GM11168 (cell line): ENCODE results near the gene ARHGAP10.

Experiments used
- in situ Hi-C: fragments of 300-500 bp; cut with MboI; formaldehyde crosslinking; loops from one replicate; pipeline ENCODE4 v1.12.0; 2022; ENCODE audit warnings: low sequenced_read_pairs; ENCODE audit not compliant: unreplicated experiment

The ARHGAP10 gene, protein sequence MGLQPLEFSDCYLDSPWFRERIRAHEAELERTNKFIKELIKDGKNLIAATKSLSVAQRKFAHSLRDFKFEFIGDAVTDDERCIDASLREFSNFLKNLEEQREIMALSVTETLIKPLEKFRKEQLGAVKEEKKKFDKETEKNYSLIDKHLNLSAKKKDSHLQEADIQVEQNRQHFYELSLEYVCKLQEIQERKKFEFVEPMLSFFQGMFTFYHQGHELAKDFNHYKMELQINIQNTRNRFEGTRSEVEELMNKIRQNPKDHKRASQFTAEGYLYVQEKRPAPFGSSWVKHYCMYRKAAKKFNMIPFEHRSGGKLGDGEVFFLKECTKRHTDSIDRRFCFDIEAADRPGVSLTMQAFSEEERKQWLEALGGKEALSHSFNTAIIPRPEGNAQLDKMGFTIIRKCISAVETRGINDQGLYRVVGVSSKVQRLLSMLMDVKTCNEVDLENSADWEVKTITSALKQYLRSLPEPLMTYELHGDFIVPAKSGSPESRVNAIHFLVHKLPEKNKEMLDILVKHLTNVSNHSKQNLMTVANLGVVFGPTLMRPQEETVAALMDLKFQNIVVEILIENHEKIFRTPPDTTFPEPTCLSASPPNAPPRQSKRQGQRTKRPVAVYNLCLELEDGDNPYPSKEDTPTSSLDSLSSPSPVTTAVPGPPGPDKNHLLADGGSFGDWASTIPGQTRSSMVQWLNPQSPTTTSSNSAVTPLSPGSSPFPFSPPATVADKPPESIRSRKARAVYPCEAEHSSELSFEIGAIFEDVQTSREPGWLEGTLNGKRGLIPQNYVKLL

DNA sequence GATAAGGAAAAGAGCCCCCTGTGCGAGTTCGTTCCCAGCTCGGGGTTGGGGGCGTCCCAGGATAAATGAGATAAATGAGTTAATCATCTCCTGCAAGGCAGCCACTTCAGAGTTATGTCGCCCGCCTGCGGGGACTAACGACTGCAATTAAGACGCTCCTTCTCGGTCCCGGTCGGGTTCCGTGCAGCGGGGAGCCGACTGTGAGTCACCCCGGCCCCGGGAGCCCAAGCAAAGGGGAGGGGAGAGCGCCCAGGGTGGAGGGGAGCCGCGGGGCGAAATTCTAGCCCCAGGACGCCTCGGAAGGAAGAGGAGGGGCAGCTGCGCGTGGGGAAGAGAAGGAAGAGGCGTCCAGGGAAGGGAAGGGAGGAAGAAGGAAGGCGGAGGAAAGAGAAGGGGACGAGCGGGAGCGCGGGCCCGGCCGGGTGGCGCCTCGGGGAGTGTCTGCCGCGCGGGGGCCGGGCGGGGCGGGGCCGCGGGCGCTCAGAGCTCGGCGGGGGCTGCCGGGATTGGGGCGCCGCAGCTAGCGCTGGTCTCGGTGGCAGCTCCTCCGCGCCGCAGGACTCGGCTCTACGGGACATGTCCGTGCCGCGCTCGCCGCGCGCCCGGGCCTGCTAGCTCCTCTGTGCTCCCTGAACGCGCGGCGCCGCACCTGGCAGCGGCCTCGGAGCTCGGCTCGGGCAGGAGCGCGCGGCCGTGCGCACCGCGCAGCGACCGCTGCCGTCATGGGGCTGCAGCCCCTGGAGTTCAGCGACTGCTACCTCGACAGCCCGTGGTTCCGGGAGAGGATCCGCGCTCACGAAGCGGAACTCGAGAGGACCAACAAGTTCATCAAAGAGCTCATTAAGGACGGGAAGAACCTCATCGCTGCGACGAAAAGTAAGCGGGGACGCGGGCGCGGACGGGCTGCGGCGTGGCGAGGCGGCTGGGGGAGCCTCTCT is at the start of gene ARHGAP10:
TSS of gene ARHGAP10 (plus strand) at position 509 of the 938 bp plus-strand sequence. CDS start at position 723, 214 bp downstream.
- in situ Hi-C loops = no loop called here

DNA sequence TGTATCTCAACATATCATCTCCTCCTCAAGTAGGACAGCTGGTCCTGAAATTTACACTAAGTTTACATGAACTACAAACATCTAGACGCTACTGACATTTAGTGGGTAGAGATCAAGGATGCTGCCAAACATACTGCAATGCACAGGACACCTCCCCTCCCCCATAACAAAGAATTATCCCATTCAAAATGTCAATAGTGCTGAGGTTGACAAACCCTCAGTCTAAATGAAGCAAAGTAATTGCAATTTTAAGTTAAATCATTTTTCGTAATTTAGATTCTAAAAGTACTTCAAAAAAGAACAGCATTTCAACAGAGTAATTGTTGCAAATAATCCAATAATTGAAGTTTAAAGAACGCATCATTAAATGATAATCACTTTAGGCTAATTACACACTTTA is 49.1 kb upstream of the ARHGAP10 start:
- in situ Hi-C loops = no loop called here

DNA sequence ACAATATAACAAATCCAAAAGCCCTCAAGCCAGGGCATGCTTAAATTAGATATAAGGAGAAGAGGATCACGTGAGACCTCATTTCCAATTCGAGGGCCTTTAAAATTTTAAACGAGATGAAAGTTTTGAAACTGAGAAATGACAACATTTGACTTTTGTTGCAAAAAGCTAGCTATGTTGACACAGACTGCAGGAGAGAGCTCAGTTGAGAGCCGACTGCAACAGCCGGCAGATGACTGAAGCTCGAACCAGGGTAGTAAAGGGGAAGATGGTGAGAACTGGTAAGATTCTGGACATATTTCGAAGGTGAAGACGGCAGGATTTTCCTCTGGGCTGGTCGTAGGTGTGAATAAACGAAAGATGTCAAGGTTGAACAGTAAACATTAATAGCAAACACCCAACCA is 48.7 kb upstream of the ARHGAP10 start:
- in situ Hi-C loops = no loop called here

DNA sequence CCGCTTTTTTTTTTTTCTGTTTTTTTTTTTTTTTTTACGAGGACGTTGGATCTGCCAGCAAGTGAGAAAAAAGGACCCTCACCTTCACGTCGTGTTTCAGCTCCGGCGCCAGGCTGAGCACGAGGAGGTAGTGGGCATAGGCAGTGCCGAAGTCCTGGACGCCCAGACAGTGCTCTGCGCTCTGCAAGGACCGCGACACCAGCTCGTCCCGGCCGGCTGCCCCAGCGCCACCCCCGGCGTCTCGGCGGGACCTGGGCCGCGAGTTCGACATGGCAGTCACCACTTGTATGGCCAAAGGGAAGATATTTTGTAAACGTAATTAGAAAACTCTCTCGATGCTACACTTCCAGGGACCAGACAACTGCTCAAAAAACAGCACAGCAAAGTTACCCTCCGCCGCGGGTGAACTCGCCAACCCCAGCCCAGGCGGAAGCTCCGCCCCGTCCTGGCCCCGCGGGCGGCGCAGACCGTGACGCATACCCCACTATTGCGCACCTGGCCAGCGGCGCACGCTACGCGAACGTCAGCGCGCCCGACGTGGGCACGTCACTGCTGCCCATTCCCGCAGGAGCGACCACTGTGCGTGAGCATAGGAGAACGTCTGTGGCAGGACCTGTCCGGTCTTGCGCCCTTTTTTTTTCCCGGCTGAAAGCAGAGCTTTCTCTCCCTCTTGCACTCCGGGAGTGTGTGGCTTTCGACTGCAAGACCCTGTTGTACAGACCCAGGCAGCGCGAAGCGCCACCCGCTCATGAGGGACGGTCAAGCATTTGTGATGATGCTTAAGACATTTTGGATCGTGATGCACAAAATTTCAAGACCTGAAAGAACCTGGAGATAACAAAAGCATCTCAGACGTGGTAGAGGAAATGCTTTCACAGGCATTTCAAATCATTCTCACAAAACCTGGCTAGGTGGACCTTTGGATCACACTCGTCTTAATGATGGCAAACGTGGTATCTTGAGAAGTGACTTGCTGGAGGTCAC is 47.9 kb upstream of the ARHGAP10 start, which contains the start of gene PRMT9:
TSS of gene PRMT9 (minus strand) at position 447 of the 984 bp plus-strand sequence. CDS start at position 271, 176 bp downstream.
- in situ Hi-C loops = no loop called here

DNA sequence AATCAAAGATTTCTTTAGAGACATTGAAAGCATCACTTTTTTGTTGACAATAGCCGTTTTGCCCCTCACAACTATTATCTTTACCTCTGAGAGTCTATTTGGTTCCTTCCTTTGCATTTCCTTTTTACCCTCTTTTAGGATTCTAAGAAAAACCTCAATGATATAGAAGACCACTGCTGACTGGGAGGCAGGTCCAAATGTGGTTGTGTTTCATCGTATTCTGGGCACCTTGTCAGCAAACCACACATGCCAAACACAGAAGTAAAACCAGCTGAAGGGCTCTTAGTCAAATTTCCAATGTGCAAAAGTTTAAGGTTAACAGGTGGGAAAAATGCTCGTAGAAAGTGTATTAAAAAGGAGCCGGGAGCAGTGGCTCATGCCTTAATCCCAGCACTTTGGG is 42.8 kb upstream of the ARHGAP10 start:
- in situ Hi-C loops = no loop called here

DNA sequence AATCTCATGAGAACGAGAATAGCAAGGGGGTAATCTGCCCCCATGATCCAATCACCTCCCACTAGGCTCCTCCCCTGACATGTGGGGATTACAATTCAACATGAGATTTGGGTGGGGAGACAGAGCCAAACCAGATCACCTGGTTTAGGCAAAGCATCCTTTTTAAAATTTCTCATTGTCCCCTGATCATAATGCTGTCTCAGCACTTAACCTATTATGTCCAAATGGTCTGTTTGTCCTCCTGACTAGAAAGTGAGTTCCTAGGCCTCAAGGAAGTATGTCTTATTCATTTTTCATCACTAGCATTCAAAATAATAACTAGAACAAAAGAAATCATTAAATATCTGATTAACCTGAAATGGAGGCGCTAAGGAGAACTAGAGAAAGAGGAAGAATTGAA is 40.1 kb upstream of the ARHGAP10 start:
- in situ Hi-C loops = no loop called here

DNA sequence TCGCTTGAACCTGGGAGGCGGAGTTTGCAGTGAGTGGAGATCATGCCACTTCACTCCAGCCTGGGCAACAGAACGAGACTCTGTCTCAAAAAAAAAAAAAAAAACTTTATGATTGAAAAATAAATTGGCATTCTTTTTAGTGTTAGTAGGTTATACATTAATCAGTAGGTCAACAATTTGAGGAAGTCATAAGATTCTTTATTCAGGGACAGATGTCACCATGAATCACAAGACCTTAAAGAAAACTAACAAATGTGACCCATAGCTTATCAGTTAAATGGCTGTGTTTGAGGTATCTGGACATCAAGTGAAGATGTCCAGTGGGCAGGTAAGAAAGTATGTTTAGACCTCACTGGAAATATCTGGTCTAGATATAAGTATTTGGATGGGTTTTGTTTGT is 38.7 kb upstream of the ARHGAP10 start:
- in situ Hi-C loops = no loop called here

DNA sequence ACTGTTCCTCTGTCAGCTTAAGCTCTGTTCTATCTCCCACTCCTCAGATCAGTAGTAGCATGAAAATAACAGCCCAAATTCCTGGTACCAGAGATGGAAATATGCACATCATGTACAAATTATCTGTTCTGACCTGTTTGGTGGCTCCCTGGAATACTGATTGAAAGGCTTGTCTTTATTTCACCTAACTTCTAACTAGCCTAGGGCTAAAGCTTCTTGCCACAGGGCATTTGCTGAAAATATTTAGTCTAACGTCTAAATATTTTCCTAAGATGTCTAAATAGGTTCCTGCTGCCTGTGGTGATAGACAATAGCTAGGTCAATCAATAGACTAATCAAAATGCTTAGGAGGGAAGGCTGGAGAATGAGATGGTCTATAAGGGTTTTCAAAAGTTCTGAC is 35.0 kb upstream of the ARHGAP10 start:
- in situ Hi-C loops = no loop called here

DNA sequence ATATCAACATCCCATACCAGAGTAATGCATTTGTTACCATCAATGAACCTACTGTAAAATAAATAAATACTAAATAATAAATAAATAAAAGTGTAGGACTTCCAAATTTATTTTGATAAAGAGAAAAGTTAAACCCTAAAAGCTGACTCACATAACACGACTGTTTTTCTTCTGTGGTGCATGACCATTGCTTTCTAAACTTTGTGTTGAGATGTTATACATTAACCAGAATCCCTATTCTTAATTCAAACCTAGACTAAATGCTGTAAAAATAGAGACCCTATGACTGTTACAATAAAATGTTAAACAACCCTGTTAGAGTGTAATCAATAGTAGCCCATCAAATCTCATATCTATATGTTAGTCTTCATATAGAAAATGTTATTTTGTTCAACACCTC is 27.0 kb upstream of the ARHGAP10 start:
- in situ Hi-C loops = no loop called here

DNA sequence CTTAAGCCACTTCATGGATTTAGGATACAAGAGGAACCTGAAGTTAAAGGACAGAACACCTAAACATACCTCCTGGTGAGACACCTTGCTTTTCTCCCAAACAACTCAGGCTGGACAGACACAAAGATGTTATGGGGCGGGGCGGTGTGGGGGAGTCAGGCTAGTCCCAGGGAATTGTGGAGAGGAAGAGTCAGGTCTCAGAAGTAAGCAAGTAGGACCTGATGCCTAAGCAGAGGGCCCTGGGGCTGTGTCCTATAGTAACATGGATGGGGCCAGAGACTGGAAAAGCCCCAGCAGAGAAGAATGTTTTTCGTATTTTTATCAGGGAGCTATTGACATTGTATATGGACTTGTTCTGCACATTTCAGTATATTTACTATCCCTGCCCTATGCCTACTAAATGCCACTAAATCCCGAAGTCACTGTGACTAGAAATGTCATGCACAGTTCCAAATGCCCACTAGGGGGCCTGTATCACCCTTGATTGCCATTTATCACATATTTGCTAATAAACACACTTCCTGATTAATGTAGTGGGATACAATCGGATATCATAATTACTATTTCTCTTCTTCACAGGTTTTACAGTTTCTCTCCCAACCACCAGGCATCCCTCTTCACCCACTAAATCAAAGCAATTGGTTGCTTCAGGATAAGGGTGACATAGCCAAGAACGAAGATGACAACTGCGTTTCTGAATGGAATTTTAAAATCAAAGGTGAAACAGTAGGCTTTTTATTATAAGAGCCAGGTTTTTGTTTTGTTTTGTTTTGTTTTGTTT is 23.8 kb upstream of the ARHGAP10 start:
- in situ Hi-C loops = no loop called here

DNA sequence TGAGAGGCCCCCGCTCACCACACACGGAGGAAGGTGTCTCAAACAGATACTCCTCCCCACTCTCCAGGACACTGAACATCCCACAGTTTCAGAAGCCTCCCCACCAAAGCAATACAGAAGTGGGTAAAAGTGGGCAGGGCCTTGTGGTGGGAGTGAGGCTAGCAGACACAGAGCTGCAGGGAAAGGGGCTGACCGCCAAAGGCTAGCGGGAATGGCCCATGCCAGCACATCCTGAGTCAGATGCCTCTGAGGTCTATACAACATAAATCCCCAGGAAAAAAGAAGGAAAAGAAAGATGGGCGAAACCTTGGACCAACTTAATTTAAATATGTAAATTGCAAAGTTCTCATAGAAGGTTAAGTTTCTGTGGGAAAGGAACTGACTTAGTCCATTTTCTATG is 21.9 kb upstream of the ARHGAP10 start:
- in situ Hi-C loops = loop anchor here (5.0 kb wide), 1 partner anchor 157 kb away; no protein-coding TSS in a partner anchor

DNA sequence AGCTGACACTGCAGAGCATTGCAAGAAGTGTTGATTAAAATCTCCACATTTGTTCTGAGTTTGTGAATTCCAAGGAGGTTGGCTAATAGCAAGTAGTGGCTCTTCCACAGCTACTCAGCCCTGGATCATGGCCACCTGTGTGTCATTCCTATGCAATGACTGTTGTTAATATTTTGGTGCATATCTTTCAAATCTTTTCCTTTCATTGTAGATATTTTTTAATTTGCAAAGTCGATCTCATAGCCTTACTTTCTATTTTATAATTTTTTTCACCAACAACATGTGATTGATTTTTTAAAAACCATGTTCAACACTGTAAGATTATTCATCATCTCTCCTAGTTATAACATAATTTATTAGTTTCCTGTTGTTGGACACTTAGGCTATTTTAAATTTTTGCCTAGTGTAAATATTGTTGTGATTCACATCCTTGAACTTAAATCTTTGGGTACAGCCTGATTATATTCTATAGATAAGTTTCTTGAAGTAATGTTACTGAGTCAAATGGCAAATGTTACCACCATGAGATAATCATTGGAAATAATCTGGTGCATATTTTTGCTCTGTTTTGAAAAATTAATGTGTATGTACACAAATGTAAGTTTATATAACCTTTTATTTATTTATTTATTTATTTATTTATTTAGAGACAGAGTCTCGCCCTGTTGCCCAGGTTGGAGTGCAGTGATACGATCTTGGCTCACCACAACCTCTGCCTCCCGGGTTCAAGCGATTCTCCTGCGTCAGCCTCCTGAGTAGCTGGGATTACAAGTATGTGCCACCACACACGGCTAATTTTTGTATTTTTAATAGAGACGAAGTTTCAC is 17.1 kb upstream of the ARHGAP10 start:
- in situ Hi-C loops = loop anchor here (5.0 kb wide), 1 partner anchor 153 kb away; no protein-coding TSS in a partner anchor

DNA sequence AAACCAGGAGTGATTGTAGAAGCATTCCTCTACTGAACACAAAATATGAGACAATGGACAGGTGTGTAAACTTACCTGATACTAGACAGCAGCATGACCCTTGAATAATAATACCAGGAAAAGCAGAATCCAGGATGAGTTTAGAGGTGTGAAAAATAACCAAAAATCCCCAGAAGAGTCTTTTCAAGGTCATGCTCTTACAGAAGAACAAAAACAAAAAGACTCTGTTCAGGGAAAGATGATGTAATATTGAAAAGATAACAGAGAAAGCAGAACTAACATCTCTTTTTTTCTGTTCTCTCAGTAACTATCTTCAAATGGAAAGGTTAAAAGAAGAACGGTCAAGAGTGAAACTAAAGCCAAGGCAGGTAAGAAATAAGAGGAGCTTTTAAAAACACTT is 14.0 kb upstream of the ARHGAP10 start:
- in situ Hi-C loops = no loop called here

DNA sequence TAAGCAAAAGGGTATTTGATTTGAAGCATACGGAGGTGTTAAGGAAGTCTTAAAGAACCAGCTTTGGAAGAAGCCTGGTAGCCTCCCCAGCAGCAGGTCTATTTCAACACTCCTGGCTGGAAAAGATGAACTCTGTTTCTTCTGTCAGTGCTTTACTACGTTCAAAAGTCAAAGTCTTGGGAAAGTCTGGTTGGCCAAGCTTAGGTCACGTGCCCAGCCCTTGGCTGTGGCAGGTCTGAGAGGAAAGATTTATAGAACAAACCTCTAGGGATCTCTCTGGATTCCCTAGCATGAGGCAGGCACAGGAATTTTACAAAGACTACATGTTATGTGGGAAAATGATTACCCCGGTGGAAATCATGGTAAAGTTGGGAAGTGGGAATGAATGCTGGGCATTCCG is 8.6 kb upstream of the ARHGAP10 start:
- in situ Hi-C loops = no loop called here

DNA sequence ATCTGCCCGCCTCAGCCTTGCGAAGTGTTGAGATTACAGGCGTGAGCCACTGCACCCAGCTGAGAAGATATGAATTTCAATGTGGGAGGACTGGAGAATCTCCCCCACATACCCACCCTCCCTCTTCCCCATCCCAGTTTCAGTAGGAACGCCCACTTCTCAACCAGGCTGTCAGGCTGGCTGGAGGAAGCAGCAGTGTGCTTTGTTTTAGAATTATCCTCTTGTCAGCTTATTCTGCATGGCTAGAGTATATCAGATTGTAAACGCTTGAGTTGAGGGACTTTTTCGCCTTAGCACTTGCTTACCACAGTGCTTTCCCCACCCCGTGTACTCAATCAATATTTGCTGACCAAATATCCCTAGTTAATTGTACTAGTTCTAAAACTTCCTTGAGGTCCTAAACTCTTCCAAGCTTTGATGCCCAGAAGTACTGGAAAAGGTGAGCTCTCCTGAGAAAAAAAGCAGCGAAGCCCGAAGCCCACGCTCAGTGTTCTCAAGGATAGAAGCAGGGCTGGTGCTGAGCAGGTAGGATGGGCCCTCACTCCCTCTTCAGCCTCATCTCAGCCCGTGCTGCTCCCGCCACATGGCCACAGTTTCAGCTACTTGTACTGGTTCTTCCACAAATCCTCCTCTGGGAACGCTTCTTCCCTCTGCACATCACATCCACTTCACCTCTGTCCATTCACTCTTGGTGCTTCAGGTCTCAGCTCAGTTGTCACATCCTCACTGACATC is 7.3 kb upstream of the ARHGAP10 start:
- in situ Hi-C loops = no loop called here

DNA sequence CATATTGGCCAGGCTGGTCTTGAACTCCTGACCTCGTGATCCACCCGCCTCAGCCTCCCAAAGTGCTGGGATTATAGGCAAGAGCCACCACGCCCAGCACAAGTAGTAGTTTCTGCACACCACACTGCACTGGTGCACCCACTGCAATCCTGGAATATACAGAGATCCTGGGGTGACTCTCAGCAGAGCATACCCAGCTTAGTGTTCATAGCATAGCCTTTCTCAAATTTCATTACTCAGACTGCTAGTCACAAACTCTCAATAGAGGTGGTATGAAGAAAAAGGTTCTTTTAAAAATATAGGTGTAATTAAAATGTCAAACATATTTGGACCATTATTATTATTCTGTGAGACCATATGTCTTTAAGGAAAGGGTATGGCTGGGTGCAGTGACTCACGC is 6.2 kb upstream of the ARHGAP10 start:
- in situ Hi-C loops = no loop called here
